ENCODE results near the gene CCDC63. TPM values are rescaled to one million over a fixed set of nuclear protein-coding genes. Genes with fewer than 3 reads are reported as not detected.
A peak's percentile ranks its signal among the peaks of the same experiment; 100 is the strongest.

The CCDC63 gene
- total RNA-seq, 6 donors from 2014 or later: not detected

- Histone ChIP-seq H3K27ac (no peak overlapping the region), H3K4me3 (no peak overlapping the region), H3K27me3 (no peaks in the 10 kb centered on the region), H3K9me3 (no peaks in the 10 kb centered on the region), H3K4me1 (peaks cover 0 to 7% (median 1%) of the 10 kb centered on the region in 4 donors), H3K36me3 (no peaks in the 10 kb centered on the region)
- 67 to 73% methylated on average over 3 of the region's 3 CpGs for WGBS, 2 donors
- ATAC-seq (ENCODE audit: low FRiP score in 2 of 2) (no peak), DNase-seq (no peak)
- TF ChIP-seq EP300 (IDR thresholded peaks at IDR 0.05) (no peak), POLR2AphosphoS5 (IDR thresholded peaks at IDR 0.05) (no peak), POLR2A (IDR thresholded peaks at IDR 0.05) (no peak), CTCF (IDR thresholded peaks at IDR 0.05) (no peak)
Observed at GRCh38 chr12:110934093-110934852, 87.5 kb downstream of the CCDC63 start.

GRCh38 chr12:110935588-110935987 lies 88.8 kb downstream of the CCDC63 start:
- no peaks in the 10 kb centered on the region for H3K36me3 ChIP-seq
- TF ChIP-seq EP300 (IDR thresholded peaks at IDR 0.05) (no peak), POLR2A (IDR thresholded peaks at IDR 0.05) (no peak), CTCF (IDR thresholded peaks at IDR 0.05) (no peak), POLR2AphosphoS5 (IDR thresholded peaks at IDR 0.05) (no peak)
- no peak for ATAC-seq (ENCODE audit: low FRiP score in 2 of 2)
- 94 to 100% methylated on average over 4 of the region's 4 CpGs for WGBS, 2 donors
- H3K27me3 ChIP-seq: no peaks in the 10 kb centered on the region
- no peaks in the 10 kb centered on the region for H3K9me3 ChIP-seq
- no peak overlapping the region for H3K4me3 ChIP-seq
- no peak overlapping the region for H3K27ac ChIP-seq
- no peak for DNase-seq
- peaks cover 0 to 7% (median 1%) of the 10 kb centered on the region in 4 donors for H3K4me1 ChIP-seq

- no peaks in the 10 kb centered on the region for H3K27me3 ChIP-seq
- H3K36me3 ChIP-seq: no peaks in the 10 kb centered on the region
- peaks cover 0 to 7% (median 1%) of the 10 kb centered on the region in 4 donors for H3K4me1 ChIP-seq
- no peak overlapping the region for H3K4me3 ChIP-seq
- ATAC-seq (ENCODE audit: low FRiP score in 2 of 2): no peak
- no peak overlapping the region for H3K27ac ChIP-seq
- no peaks in the 10 kb centered on the region for H3K9me3 ChIP-seq
- 32 to 38% methylated on average over 13 of the region's 13 CpGs for WGBS, 2 donors
- TF ChIP-seq CTCF (IDR thresholded peaks at IDR 0.05): no peak
- TF ChIP-seq POLR2A (IDR thresholded peaks at IDR 0.05): no peak
- TF ChIP-seq POLR2AphosphoS5 (IDR thresholded peaks at IDR 0.05): no peak
- TF ChIP-seq EP300 (IDR thresholded peaks at IDR 0.05): no peak
- no peak for DNase-seq
Observed at GRCh38 chr12:110936367-110937103, 89.7 kb downstream of the CCDC63 start.

- WGBS, 2 donors: 4 to 6% methylated on average over 21 of the region's 21 CpGs
- Histone ChIP-seq H3K9me3 (no peaks in the 10 kb centered on the region), H3K4me3 (no peak overlapping the region), H3K27me3 (no peaks in the 10 kb centered on the region), H3K36me3 (no peaks in the 10 kb centered on the region), H3K27ac (no peak overlapping the region), H3K4me1 (peaks cover 0 to 7% (median 1%) of the 10 kb centered on the region in 4 donors)
- peak in 1 of 2 donors; percentile 86 for ATAC-seq (ENCODE audit: low FRiP score in 2 of 2)
- DNase-seq: peak; percentile 47 to 88
- TF ChIP-seq CTCF (IDR thresholded peaks at IDR 0.05): peak; percentile 70 to 88 (median 83)
- TF ChIP-seq POLR2A (IDR thresholded peaks at IDR 0.05): no peak
Observed at GRCh38 chr12:110937104-110937641, 90.4 kb downstream of the CCDC63 start.
